WTC11 (cell line): Measurements from ENCODE around the gene PRR5L.

Experiments
- AFF4 ChIP-seq: sonication (generic); formaldehyde crosslinking; IDR thresholded peaks from 2 replicates; pipeline ENCODE4 v1.8.1; 2023; ENCODE audit warnings: mild to moderate bottlenecking, missing genetic modification reagents, borderline replicate concordance
- CREB1 ChIP-seq: sonication (generic); formaldehyde crosslinking; IDR thresholded peaks from 2 replicates; pipeline ENCODE4 v1.8.0; 2023; ENCODE audit warnings: mild to moderate bottlenecking, missing genetic modification reagents
- CREM ChIP-seq: sonication (generic); formaldehyde crosslinking; IDR thresholded peaks from 2 replicates; pipeline ENCODE4 v1.8.1; 2022; ENCODE audit warnings: mild to moderate bottlenecking, missing genetic modification reagents, moderate library complexity
- CTCF ChIP-seq: fragments of 200-600 bp; IDR thresholded peaks from 2 replicates; pipeline ENCODE4 v1.8.0; 2022; ENCODE audit warnings: antibody characterized with exemption
- E2F1 ChIP-seq: sonication (generic); formaldehyde crosslinking; IDR thresholded peaks from 2 replicates; pipeline ENCODE4 v1.8.0; 2022; ENCODE audit warnings: mild to moderate bottlenecking, missing genetic modification reagents
- MAX ChIP-seq: sonication (generic); formaldehyde crosslinking; IDR thresholded peaks from 2 replicates; pipeline ENCODE4 v1.8.0; 2022; ENCODE audit warnings: mild to moderate bottlenecking, missing genetic modification reagents
- NFATC4 ChIP-seq: fragments of 250-450 bp; sonication (Bioruptor Pico); IDR thresholded peaks from 2 replicates; pipeline ENCODE4 v1.9.0; 2021; ENCODE audit warnings: mild to moderate bottlenecking
- PRDM15 ChIP-seq: sonication (generic); formaldehyde crosslinking; IDR thresholded peaks from 2 replicates; pipeline ENCODE4 v1.8.0; 2022; ENCODE audit warnings: missing genetic modification reagents
- SP1 ChIP-seq: sonication (generic); formaldehyde crosslinking; conservative IDR thresholded peaks from 2 replicates; pipeline ENCODE4 v1.8.1; 2022; ENCODE audit warnings: missing genetic modification reagents
- TCF7 ChIP-seq: sonication (generic); formaldehyde crosslinking; IDR thresholded peaks from 2 replicates; pipeline ENCODE4 v1.8.0; 2022; ENCODE audit warnings: mild to moderate bottlenecking, low read depth, missing genetic modification reagents, moderate library complexity
- TEAD4 ChIP-seq: sonication (generic); formaldehyde crosslinking; IDR thresholded peaks from 2 replicates; pipeline ENCODE4 v1.8.0; 2022; ENCODE audit warnings: mild to moderate bottlenecking, missing genetic modification reagents
- USF1 ChIP-seq: sonication (generic); formaldehyde crosslinking; IDR thresholded peaks from 2 replicates; pipeline ENCODE4 v1.8.0; 2022; ENCODE audit warnings: mild to moderate bottlenecking, missing genetic modification reagents
- ZNF263 ChIP-seq: sonication (generic); formaldehyde crosslinking; IDR thresholded peaks from 2 replicates; pipeline ENCODE4 v1.8.1; 2022; ENCODE audit warnings: low read depth, mild to moderate bottlenecking, moderate library complexity, missing genetic modification reagents

GRCh38 chr11:36450110-36450572 is 154.1 kb downstream of the PRR5L start:
- TF ChIP-seq CREM (CRISPR knock-in tag) (no peak), TEAD4 (CRISPR knock-in tag) (no peak), AFF4 (CRISPR knock-in tag) (no peak), CTCF (no peak), TCF7 (CRISPR knock-in tag) (no peak), NFATC4 (CRISPR knock-in tag) (no peak), CREB1 (CRISPR knock-in tag) (no peak), E2F1 (CRISPR knock-in tag) (no peak), MAX (CRISPR knock-in tag) (no peak), USF1 (CRISPR knock-in tag) (no peak), PRDM15 (CRISPR knock-in tag) (no peak), ZNF263 (no peak), SP1 (CRISPR knock-in tag) (no peak)
